ENCODE measurements around the gene SPACDR. TPM values are rescaled to one million over a fixed set of nuclear protein-coding genes. Genes with fewer than 3 reads are reported as not detected.

The SPACDR gene
- total RNA-seq, 1 experiment from 2014 or later, result 2.9 TPM

GRCh38 chr7:100413889-100414288, 50.2 kb downstream of the SPACDR start:
- Histone ChIP-seq H3K36me3 (ENCODE audit: insufficient read depth, low read length, poor library complexity, severe bottlenecking) (no peaks in the 10 kb centered on the region), H3K4me1 (ENCODE audit: insufficient read depth, low read length, poor library complexity, severe bottlenecking) (no peaks in the 10 kb centered on the region), H3K9me3 (ENCODE audit: low read depth, low read length, poor library complexity, severe bottlenecking) (no peaks in the 10 kb centered on the region), H3K4me3 (ENCODE audit: low read depth, low read length, poor library complexity, severe bottlenecking) (no peak overlapping the region), H3K27ac (ENCODE audit: low read depth, low read length, poor library complexity, severe bottlenecking) (no peak overlapping the region), H3K27me3 (replicated peaks; ENCODE audit: insufficient read depth, low read depth, low read length, poor library complexity) (peaks cover 7% of the 10 kb centered on the region)
- DNase-seq (ENCODE audit: low spot score), result no peak
- TF ChIP-seq CTCF (conservative IDR thresholded peaks at IDR 0.05; ENCODE audit: low read depth, low read length) (no peak), EZH2 (IDR thresholded peaks at IDR 0.05; ENCODE audit: borderline replicate concordance, low read depth, low read length, poor library complexity, severe bottlenecking) (no peak)
- ChIA-PET POLR2A (ENCODE audit: low non-redundant PET) (no interaction called here), CTCF (no interaction called here)
- BruUV-seq (replicated peaks), result no TSS peak
- intact Hi-C loops (cut with micrococcal nuclease; ENCODE audit: unreplicated experiment), result no loop called here

- Histone ChIP-seq H3K9me3 (ENCODE audit: low read depth, low read length, poor library complexity, severe bottlenecking) (no peaks in the 10 kb centered on the region), H3K4me3 (ENCODE audit: low read depth, low read length, poor library complexity, severe bottlenecking) (no peak overlapping the region), H3K27ac (ENCODE audit: low read depth, low read length, poor library complexity, severe bottlenecking) (no peak overlapping the region), H3K27me3 (replicated peaks; ENCODE audit: insufficient read depth, low read depth, low read length, poor library complexity) (peaks cover 9% of the 10 kb centered on the region), H3K4me1 (ENCODE audit: insufficient read depth, low read length, poor library complexity, severe bottlenecking) (no peaks in the 10 kb centered on the region), H3K36me3 (ENCODE audit: insufficient read depth, low read length, poor library complexity, severe bottlenecking) (no peaks in the 10 kb centered on the region)
- POLR2A ChIA-PET (ENCODE audit: low non-redundant PET), result no interaction called here
- no TSS peak for BruUV-seq (replicated peaks)
- intact Hi-C loops (cut with micrococcal nuclease; ENCODE audit: unreplicated experiment), result no loop called here
- CTCF ChIA-PET, result no interaction called here
- TF ChIP-seq EZH2 (IDR thresholded peaks at IDR 0.05; ENCODE audit: borderline replicate concordance, low read depth, low read length, poor library complexity, severe bottlenecking) (no peak), CTCF (conservative IDR thresholded peaks at IDR 0.05; ENCODE audit: low read depth, low read length) (no peak)
- no peak for DNase-seq (ENCODE audit: low spot score)
Observed at GRCh38 chr7:100413346-100413745, 50.7 kb downstream of the SPACDR start.

GRCh38 chr7:100411101-100411500, 53.0 kb downstream of the SPACDR start:
- Histone ChIP-seq H3K27ac (ENCODE audit: low read depth, low read length, poor library complexity, severe bottlenecking) (no peak overlapping the region), H3K4me3 (ENCODE audit: low read depth, low read length, poor library complexity, severe bottlenecking) (no peak overlapping the region), H3K9me3 (ENCODE audit: low read depth, low read length, poor library complexity, severe bottlenecking) (no peaks in the 10 kb centered on the region), H3K36me3 (ENCODE audit: insufficient read depth, low read length, poor library complexity, severe bottlenecking) (no peaks in the 10 kb centered on the region), H3K27me3 (replicated peaks; ENCODE audit: insufficient read depth, low read depth, low read length, poor library complexity) (peaks cover 9% of the 10 kb centered on the region), H3K4me1 (ENCODE audit: insufficient read depth, low read length, poor library complexity, severe bottlenecking) (no peaks in the 10 kb centered on the region)
- DNase-seq (ENCODE audit: low spot score), result no peak
- ChIA-PET CTCF (no interaction called here), POLR2A (ENCODE audit: low non-redundant PET) (no interaction called here)
- TF ChIP-seq EZH2 (IDR thresholded peaks at IDR 0.05; ENCODE audit: borderline replicate concordance, low read depth, low read length, poor library complexity, severe bottlenecking), result no peak
- no peak for TF ChIP-seq CTCF (conservative IDR thresholded peaks at IDR 0.05; ENCODE audit: low read depth, low read length)
- no TSS peak for BruUV-seq (replicated peaks)
- intact Hi-C loops (cut with micrococcal nuclease; ENCODE audit: unreplicated experiment), result no loop called here

All from A673 (cell line).